ENCODE measurements around the gene HPCAL4.

GRCh38 chr1:39726600-39726999, 35.4 kb upstream of the HPCAL4 start:
- TF ChIP-seq GATA3 (IDR thresholded peaks at IDR 0.05; ENCODE audit: low read depth, low read length) (no peak), GATA2 (IDR thresholded peaks at IDR 0.05; ENCODE audit: low read depth, low read length) (no peak)
